NCI-H82 treated with DMSO at 0.1 percent for 48 hours (cell line): ENCODE data around the gene DIP2C.
"Not testable (repeated sequence)": the region's sequence is repeated elsewhere in the genome, so short reads cannot be mapped to it uniquely, and the experiment has no call there.

Experiments used
- DNase-seq: peaks from one replicate; lab custom pipeline; 2025; ENCODE audit not compliant: unreplicated experiment; lab: John Stamatoyannopoulos, UW

Gene DIP2C

DNA sequence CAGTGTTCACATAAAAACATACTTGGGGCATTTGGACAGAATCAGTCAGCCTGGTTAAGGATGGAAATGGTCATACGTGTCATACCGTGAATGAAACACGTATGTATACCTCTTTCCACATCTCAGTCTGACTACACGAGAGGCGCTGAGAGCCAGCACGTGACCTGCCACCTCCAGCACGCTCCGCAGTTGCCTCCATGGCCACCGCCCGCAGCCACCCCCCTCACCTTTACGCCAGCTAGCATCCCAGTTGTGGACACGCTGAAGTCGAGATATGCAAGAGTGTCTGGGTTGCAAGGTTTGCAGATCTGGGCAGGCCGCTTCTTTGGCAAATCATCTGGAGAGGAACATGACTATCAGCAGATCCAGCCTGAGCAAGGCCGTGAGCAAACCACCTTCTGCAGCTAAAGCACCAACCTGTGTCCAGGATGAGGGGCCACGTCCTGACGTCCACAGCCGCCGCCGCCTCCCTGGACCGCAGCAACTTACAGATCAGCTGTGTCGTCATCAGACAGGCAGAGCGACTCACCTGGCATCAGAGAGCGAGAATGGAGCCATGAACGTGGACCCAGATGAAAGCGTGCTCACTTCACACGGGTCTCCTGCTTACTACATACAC, 344.8 kb downstream of the DIP2C start:
- no peak for DNase-seq

- no peak for DNase-seq
Observed at GRCh38 chr10:343231-344220, 345.9 kb downstream of the DIP2C start.

- DNase-seq: no peak
Observed at GRCh38 chr10:341081-341740, 348.3 kb downstream of the DIP2C start.

DNA sequence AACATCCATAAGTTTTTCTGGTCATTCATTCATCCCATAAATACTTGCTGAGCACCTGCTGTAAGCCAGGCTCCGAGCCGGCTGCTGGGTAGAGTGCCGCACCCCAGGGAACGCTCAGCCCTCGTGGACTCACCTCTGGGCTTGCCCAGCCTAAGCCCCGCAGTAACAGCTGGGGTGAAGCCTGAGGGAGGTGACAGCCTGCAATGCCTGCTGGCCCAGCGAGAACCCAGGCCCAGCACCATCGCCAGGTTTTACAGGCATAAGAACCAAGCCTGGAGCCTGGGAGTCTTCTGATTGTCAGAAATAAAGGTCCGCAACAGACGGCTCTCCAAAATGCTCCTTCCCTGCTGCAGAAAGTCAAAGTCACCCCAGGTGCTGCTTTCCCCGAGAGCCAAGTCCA, 348.8 kb downstream of the DIP2C start:
- no peak for DNase-seq

GRCh38 chr10:339038-339391, 350.5 kb downstream of the DIP2C start:
- DNase-seq: no peak

DNA sequence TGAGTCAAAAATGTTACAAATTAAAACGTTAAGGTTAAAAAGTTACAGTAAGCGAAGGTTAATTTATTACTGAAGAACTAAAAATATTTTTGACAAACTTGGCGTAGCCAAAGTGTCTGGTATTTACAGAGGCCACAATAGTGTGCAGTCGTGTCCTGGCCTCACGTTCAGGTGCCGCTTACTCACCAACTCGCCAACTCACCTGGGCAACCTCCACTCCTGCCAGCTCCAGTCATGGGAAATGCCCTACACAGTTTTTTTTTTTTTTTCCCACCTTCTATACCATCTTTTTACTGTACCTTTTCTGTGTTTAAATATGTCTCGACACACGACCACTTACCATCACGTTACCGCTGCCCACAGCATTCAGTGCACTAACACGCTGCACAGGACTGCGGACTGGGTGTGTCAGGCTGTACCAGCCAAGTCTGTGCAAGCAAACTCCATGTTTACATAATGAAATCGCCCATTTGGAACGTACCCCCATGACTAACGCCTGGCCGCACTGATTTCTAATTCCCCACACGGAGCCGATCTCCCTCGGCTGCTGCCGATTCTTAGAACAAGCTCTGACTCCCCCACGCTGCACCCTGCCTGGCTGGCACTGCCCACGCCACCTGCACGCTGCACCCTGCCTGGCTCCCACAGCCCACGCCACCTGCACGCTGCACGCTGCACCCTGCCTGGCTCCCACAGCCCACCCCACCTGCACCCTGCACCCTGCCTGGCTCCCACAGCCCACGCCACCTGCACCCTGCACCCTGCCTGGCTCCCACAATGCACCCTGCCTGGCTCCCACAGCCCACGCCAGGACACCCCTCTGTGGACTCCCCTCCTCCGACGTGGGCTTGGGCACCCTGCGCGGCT, 351.1 kb downstream of the DIP2C start:
- no peak for DNase-seq

GRCh38 chr10:336247-336646, 353.2 kb downstream of the DIP2C start:
- DNase-seq: no peak

DNA sequence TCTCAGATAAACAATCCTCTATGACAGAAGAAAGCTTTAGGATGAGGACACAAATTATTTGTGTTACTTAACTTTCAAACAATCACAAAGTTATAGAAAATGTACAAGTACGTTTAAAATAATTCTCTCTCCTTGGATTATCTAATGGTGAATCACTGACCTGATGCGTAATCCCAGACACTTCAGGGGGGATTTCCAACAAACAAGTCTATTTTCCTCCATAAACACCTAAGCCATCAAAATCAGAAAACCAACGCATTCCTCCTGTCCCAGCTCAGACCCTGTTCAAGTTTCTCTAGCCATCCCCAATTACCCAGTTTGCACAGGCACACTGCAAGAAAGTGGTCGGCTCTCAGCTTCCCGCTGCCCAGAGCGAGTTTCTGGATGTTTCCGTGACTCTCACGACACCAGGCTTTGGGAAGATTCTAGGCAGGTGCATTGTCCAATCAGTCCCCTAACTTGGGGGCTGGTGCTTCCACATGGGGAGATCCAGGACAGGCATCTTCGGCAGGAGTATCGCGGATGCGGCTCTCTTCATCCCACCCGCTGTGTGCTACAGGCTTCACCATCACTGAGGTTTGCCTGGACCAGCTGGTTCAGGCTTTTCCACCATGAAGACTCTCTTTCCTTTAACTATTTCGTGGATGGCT, 354.2 kb downstream of the DIP2C start:
- DNase-seq: no peak

DNA sequence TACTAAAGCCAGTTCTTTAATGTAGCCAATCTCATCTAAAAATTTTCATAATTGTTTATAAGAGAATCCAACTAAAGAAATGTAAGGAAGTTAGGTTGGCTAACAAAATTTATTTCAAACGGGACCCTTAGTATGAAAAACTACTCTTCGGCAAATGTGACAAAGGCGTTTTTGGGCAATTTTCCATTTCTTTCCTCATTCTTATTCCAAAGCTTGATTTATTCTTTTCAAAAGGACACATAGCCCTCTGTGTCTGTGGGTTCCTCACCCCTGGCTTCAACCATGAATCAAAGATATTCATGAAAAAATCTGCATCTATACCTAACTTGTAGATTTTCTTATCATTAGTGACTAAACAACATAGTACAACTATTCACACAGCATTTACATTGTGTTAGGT, 358.3 kb downstream of the DIP2C start:
- DNase-seq: no peak

- DNase-seq: no peak
Observed at GRCh38 chr10:329361-330099, 359.9 kb downstream of the DIP2C start.

DNA sequence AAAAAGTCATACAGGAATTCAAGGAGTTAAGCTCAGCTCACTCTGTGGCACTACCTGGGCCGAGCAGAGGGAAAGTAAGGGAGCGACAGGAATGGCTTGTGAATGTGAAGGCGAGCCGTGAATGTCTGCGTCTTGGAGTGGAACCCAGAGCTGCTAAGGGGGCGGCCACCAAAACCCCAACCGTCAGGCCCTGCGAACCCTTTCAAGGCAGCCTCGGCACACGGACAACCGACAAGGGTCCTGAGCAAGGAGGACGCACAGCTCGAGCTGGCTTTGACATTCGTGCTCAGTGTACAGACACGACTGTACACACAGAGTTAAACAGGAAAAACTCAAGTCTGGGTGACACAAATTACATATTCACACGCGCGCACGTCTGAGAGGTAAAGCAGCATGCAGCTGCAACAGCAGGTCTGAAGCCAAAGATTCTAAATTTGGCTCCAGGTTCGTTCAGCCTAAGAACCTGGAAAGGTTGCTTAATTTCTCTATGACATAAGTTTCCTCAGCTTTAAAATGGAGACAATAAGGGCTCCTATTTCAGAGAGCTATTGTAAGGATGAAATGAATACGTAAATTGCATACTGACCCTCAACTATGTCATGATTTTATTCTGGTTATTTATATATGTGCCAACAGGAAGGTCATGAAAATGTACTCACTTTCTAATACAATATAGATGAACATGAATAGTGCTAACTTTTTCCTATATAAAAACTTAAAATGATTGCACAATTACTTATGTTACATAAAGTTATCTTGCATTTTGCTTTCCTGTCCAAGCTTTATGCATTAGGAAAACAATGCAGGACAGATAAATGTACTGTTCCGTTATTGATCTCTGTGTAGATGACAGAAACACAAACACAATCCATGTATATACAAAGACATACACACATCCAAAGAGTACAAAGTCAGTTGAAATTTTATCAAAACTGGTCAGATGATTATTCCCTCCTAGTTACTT, 361.3 kb downstream of the DIP2C start:
- DNase-seq: no peak

GRCh38 chr10:326894-327635, 362.4 kb downstream of the DIP2C start:
- DNase-seq: no peak

- no peak for DNase-seq
Observed at GRCh38 chr10:326350-326749, 363.1 kb downstream of the DIP2C start.

GRCh38 chr10:325282-325681, 364.2 kb downstream of the DIP2C start:
- DNase-seq: no peak

GRCh38 chr10:324593-324992, 364.9 kb downstream of the DIP2C start:
- DNase-seq: no peak

- no peak for DNase-seq
Observed at GRCh38 chr10:323651-324293, 365.7 kb downstream of the DIP2C start.

DNA sequence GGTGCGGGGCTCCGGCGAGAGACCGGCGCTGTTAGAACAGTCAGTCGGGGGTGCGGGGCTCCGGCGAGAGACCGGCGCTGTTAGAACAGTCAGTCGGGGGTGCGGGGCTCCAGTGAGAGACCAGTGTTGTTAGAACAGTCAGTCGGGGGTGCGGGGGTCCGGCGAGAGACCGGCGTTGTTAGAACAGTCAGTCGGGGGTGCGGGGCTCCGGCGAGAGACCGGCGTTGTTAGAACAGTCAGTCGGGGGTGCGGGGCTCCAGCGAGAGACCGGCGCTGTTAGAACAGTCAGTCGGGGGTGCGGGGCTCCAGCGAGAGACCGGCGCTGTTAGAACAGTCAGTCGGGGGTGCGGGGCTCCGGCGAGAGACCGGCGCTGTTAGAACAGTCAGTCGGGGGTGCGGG, 366.4 kb downstream of the DIP2C start:
- not testable (repeated sequence) for DNase-seq
